ENCODE measurements around the gene PRM3.

The PRM3 gene

GRCh38 chr16:11272921-11273720, at the start of gene PRM3:
Gene PRM3 (minus strand): TSS chr16:11273629. CDS start chr16:11273595, 34 bp downstream.
- no peak for DNase-seq (ENCODE audit: low spot score)

DNA sequence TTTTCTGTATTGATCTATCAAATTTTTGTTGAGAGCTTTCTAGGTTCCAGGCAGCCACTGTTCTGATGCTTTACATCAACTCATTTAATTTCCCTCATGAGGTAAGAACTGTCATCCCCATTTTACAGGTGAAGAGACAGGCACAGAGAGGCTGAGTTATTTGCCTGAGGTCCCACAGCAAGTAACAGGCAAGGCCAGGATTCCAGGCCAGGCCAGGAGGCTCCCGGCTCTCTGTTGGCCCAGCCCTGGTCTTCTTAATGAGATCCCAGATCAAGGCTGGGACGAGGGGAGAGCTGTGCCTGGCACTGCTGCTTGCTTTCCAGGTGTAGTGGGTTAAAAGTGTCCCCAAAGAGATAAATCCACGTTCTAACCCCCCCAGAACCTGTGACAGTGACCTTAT, 49.4 kb upstream of the PRM3 start:
- DNase-seq (ENCODE audit: low spot score): no peak

DNA sequence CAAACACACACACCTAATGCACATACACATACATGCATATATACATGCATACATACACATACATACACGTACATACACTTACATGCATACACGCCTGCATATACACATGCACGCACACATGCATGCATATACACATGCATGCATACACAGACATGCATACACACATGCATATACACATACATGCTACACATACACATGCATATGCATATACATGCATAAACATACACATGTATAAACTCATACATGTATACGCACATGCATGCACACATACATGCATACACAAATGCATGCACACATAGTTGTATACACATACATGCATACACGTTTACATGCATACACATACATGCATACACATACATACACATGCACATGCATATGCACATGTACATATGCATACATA, 48.2 kb upstream of the PRM3 start:
- no peak for DNase-seq (ENCODE audit: low spot score)

DNA sequence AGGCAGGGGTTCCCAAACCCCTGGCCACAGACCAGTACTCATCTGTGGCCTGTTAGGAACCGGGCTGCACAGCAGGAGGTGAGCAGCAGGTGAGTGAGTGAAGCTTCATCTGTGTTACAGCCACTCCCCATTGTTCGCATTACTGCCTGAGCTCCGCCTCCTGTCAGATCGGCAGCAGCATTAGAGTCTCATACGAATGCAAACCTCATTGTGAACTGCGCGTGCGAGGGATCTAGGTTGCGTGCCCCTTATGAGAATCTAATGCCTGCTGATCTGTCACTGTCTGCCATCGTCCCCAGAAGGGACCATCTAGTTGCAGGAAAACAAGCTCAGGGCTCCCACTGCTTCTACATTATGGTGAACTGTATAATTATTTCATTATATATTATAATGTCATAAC, 46.7 kb upstream of the PRM3 start:
- no peak for DNase-seq (ENCODE audit: low spot score)

- DNase-seq (ENCODE audit: low spot score): peak; percentile 31
Measured at GRCh38 chr16:11319529-11320146, 46.2 kb upstream of the PRM3 start.

- DNase-seq (ENCODE audit: low spot score): no peak
Measured at GRCh38 chr16:11318817-11319216, 45.4 kb upstream of the PRM3 start.

DNA sequence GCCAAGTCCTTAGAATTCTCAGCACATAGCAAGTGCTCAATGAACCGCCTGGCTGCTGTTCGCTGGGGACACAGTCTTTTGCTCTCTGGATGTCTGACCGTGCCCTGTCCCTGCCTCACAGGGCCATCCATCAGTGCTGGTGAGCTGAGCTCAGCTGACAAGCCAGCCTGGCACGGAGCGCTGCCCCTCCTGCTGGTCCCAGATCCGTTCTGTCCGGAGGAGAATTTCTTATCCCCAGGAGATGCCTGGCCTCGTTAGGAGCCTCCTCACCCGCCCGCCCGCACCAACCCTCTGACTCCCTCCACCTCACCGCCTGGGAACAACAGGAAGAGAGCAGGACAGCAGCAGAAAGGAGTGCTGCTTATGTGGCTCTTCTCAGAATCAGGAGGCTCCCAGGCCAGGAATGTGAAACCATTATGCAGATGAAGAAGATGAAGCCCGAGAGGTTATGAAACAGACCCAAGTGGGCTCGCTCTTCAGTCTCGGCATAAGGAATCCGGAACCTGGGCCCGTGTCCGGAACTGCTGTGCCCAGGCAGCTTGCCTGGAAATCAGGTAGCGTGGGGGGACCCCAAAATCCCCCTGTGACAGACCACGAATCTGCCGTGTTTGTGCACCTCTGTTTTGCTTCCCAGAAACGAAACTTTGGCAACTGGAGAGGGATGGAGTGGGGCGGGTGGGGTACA, 43.0 kb upstream of the PRM3 start:
- DNase-seq (ENCODE audit: low spot score): no peak

DNA sequence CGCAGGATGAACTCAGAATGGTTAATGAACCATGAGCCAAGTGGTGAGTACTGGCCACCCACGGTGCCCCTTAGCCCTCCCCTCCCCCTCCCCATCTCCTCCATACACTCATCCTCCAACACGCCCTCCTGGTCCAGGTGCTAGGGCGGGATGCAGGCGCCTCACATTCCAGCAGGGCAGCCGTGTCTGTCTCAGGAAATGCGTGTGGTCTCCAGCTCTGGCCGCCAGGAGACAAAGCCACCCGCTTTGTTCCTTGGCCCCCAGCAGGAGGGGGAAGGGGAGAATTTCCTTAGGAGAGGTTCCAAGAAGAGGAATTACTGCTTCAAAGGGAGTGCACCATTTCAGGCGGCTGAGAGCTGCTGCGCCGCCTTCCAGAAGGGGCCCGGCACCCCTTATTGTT, 42.1 kb upstream of the PRM3 start:
- no peak for DNase-seq (ENCODE audit: low spot score)

- no peak for DNase-seq (ENCODE audit: low spot score)
Measured at GRCh38 chr16:11314309-11314894, 41.0 kb upstream of the PRM3 start.

- no peak for DNase-seq (ENCODE audit: low spot score)
Measured at GRCh38 chr16:11313493-11314308, 40.3 kb upstream of the PRM3 start.

- peak; percentile 35 for DNase-seq (ENCODE audit: low spot score)
Measured at GRCh38 chr16:11312718-11313492, 39.5 kb upstream of the PRM3 start.

DNA sequence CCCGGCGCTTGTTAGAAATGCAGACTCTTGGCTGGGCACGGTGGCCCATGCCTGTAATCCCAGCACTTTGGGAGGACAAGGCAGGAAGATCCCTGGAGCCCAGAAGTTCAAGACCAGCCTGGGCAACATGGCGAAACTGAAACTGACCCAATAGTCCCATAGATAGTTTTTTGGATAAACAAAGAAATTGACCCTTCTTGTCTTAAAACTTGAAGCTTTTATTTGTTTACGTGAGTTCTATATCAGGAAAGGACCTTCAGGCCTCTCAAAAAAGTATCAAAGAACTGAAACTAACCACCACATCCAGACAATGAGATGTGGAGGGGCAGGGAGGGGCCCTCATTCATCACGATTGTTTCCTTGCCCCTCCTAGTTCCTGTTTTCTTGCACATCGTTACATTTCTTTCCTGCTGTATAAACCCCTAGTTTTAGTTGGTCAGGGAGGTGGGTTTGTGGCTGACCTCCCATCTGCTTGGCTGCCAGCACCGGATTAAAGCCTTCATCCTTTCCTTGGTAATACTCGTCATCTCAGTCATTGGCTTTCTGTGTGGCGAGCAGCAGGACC, 37.6 kb upstream of the PRM3 start:
- DNase-seq (ENCODE audit: low spot score): no peak

DNA sequence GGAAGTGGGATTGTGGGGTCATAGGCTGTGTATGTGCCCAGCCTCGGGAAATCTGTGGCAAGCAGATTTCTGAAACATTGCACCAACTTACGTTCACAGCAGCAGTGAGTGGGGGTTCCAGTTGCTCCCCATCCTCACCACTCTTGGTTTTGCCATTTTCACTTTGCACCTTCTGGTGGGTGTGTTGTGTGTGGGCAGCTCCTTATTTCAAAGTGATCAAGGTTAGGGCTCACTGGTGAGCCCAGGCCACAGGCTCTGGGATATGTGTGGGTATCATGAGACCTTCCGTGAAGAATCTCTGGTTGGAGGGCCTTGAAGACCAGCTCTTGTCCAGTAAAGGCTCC, 37.2 kb upstream of the PRM3 start:
- DNase-seq (ENCODE audit: low spot score): no peak

GRCh38 chr16:11309895-11310633, 36.6 kb upstream of the PRM3 start:
- DNase-seq (ENCODE audit: low spot score): no peak

DNA sequence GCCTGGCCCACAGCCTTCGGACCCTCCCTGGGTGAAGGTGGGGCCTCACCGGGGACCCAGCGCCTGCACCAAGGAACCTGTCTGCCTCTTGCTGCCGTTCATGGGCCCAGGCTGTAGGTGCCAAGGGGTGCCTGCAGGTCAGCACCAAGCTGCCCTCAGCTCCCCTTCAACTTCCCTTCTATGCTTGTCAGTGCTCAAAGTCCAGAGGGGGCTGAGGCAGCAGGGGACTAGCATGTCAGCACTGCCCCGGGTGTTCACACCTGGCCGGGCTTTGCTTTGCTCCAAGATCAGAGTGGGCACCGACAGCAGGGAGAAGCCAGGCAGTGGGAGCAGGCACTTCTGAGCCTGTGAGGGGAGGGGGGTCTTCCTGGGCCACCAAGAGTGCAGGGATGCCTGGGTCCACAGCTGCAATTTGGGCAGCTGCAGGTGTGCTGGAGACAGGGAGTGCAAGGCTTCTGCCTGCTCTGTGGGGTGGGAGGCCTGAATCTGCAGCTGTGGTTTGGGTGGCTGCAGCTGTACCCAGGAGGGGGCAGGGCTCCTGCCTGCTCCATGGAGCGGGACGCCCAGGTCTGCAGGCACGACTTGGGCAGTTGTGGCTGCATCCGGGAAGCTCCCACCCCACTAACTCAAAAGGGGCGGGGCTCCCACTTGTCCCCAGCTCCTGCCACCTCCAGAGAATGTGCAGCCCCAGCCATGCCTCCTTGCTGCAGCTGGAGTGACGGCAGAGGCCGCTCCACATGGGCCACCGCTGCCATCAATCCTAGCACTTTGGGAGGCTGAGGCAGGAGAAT, 35.3 kb upstream of the PRM3 start:
- no peak for DNase-seq (ENCODE audit: low spot score)

- no peak for DNase-seq (ENCODE audit: low spot score)
Measured at GRCh38 chr16:11307639-11308492, 34.4 kb upstream of the PRM3 start.

- DNase-seq (ENCODE audit: low spot score): no peak
Measured at GRCh38 chr16:11306997-11307638, 33.7 kb upstream of the PRM3 start.

DNA sequence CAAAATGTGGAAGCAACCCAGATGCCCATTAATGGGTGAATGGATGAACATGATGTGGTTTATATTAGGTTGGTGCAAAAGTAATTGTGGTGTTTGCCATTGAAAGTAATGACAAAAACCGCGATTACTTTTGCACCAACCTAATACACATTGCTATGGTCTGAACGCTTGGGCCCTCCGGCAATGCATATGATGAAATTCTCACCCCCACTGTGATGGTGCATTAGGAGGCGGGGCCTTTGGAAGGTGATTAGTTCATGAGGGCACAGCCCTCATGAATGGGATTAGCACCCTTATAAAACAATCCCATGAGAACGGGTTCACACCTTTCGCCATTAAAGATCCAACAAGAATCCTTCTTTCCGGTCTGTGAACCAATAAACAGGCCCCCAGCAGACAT, 33.0 kb upstream of the PRM3 start:
- DNase-seq (ENCODE audit: low spot score): no peak

Data from GM03348 (cell line).